ENCODE data around the gene CDC42. TPM values are rescaled to one million over a fixed set of nuclear protein-coding genes. Genes with fewer than 3 reads are reported as not detected.

The CDC42 gene
- total and polyA plus RNA-seq, 9 of the 15 experiments (the other 6 are each of a cell fraction or from before 2014, with no cell fraction given), result 186 to 398 (median 325) TPM

- TF ChIP-seq ETV6 (IDR thresholded peaks at IDR 0.05; ENCODE audit: borderline replicate concordance in 1 of 2, low read depth in 2 of 2, low read length in 1 of 2) (no peak), ETV6 (CRISPR knock-in tag; IDR thresholded peaks at IDR 0.05; ENCODE audit: borderline replicate concordance) (no peak), DACH1 (IDR thresholded peaks at IDR 0.05; ENCODE audit: partially characterized antibody) (no peak), EP400 (IDR thresholded peaks at IDR 0.05) (no peak), PML (IDR thresholded peaks at IDR 0.05; ENCODE audit: low read length) (no peak), PRPF4 (IDR thresholded peaks at IDR 0.05; ENCODE audit: insufficient read depth, low read depth, low read length, poor library complexity, severe bottlenecking) (no peak), BCL6 (CRISPR knock-in tag; IDR thresholded peaks at IDR 0.05) (no peak), ZNF444 (CRISPR knock-in tag; IDR thresholded peaks at IDR 0.05) (no peak), ZBTB9 (CRISPR knock-in tag; IDR thresholded peaks at IDR 0.05) (0 out of 2 replicates have a peak, but pooled peaks have one; percentile 33), CSDE1 (IDR thresholded peaks at IDR 0.05) (no peak), HIVEP1 (CRISPR knock-in tag; IDR thresholded peaks at IDR 0.05) (no peak), ZNF347 (CRISPR knock-in tag; IDR thresholded peaks at IDR 0.05; ENCODE audit: low read depth) (no peak), NFE2 (IDR thresholded peaks at IDR 0.05; ENCODE audit: low read depth) (no peak), NKRF (IDR thresholded peaks at IDR 0.05; ENCODE audit: borderline replicate concordance) (no peak), ARID1B (IDR thresholded peaks at IDR 0.05) (no peak), POLR3A (IDR thresholded peaks at IDR 0.05; ENCODE audit: borderline replicate concordance, extremely low read depth, insufficient read depth, insufficient read length) (no peak), ZNF184 (CRISPR knock-in tag; IDR thresholded peaks at IDR 0.05) (no peak), EP300 (IDR thresholded peaks at IDR 0.05; ENCODE audit: low read length) (no peak), SPI1 (IDR thresholded peaks at IDR 0.05; ENCODE audit: borderline replicate concordance, low read depth, low read length) (no peak), BCOR (IDR thresholded peaks at IDR 0.05) (no peak), SMAD3 (CRISPR knock-in tag; conservative IDR thresholded peaks at IDR 0.05) (no peak), AFF4 (CRISPR knock-in tag; IDR thresholded peaks at IDR 0.05) (no peak), MXI1 (IDR thresholded peaks at IDR 0.05; ENCODE audit: low read depth, low read length) (no peak), NFXL1 (CRISPR knock-in tag; IDR thresholded peaks at IDR 0.05) (no peak)
Measured at GRCh38 chr1:22131875-22132486, 79.5 kb downstream of the CDC42 start (continued).
